NCI-H82 treated with DMSO at 0.1 percent for 48 hours (cell line): ENCODE results near the gene EPB41L1.

ENCODE experiments used
- DNase-seq: peaks from one replicate; lab custom pipeline; 2025; ENCODE audit not compliant: unreplicated experiment; lab: John Stamatoyannopoulos, UW

The EPB41L1 gene

DNA sequence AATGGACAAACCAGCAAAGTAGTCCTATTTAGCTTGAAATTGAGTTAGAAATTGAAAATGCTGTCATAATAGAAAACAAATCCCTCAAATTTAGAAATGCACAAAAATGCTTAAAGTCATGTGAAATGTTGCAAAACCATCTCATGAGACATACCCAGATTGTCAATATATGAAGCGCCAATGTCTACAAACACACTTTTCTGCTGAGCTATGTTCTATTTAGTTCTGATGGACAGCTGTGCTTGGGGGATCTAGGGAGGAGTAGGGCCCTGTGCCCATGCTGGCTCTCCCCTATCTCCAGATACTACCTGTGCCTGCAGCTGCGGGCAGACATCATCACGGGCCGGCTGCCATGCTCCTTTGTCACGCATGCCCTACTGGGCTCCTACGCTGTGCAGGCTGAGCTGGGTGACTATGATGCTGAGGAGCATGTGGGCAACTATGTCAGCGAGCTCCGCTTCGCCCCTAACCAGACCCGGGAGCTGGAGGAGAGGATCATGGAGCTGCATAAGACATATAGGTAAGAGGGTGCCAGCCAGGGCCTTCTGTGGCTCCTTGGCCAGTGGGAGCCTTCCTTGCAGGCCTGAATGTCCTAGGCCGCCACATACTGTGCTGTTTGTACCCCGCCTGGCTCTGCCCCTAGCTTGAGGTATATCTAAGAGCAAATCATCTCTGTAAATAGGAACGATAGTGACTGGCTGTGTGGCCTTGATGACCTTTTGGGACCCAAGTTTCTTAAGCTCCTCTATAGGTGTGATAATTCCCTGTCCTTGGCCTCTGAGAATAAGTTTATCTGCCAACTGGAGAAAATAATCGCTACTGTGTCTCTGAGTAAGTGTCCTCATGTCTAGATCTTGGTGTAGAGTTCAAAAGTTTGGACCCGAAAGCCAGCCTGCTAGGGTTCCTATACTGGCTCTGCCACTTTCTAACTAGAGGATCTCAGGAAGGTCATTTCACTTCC, 30.6 kb downstream of the EPB41L1 start:
- DNase-seq, result no peak

DNA sequence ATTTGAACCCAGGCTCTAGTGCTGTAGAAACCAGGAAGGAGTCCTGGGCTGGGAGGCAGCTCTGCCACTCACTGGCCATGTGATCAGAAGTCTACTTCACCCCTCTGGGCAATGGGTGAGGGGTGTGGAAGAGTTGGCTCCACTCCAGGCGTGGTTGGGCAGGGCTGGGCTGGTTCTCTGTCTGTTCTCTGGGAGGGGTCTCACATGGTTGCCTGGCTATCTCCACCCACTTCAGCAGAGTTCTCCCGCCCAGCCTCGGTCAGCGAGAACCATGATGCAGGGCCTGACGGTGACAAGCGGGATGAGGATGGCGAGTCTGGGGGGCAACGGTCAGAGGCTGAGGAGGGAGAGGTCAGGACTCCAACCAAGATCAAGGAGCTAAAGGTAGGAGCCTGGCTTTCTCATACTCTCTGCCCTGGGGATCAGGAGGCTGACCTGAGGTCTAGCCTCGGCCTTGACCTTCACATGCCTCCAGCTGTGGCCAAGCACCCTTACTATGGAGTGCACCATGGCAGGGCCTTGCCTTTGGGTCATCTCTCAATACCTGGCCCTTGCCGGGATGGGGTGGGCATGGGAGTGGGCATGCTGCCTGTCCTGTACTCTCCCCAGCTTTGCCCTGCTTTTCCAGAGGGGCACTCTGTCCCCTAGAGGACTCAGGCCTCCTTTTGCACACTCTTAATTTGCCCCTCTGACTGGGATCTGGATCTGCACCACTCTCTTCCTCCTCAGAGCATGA, 39.6 kb downstream of the EPB41L1 start:
- no peak for DNase-seq

DNA sequence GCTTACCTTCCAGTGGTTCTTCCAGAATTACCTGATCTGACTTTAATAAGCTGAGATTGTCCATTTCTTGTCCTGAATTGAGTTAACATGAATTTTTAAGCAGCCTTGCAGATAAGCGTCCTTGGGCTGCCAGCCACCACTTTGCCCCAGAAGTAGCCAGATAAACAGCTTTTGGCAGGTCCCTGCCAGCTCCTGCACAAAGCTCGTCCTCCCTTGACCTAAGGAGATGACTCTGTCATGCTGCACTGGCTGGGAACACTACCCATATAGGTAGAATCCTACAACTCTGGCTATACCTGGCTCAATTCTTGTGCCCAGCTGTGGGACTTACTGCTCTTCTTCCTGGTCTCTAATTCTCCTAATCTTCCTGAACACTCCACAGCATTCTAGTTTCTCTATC, 42.1 kb downstream of the EPB41L1 start:
- no peak for DNase-seq

DNA sequence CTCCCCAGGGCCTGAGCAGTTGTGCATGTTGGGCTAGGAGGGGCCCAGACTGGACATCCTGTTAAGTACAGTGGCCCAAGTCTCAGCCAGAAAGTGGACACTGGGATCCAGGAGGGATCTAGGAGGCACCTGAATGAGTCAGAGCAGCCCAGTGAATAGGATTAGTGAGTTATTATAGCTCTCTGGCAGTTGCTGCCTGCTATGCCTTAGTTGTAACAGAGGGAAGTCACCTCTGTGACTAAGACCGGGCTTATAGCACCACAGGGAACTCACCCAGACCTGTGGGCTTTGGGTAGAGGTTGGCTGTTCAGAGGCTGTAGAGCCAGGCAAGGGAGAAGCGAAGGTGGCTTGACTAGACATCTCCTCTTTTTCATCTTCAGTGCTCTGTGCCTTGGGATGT, 42.7 kb downstream of the EPB41L1 start:
- peak; percentile 61 for DNase-seq

DNA sequence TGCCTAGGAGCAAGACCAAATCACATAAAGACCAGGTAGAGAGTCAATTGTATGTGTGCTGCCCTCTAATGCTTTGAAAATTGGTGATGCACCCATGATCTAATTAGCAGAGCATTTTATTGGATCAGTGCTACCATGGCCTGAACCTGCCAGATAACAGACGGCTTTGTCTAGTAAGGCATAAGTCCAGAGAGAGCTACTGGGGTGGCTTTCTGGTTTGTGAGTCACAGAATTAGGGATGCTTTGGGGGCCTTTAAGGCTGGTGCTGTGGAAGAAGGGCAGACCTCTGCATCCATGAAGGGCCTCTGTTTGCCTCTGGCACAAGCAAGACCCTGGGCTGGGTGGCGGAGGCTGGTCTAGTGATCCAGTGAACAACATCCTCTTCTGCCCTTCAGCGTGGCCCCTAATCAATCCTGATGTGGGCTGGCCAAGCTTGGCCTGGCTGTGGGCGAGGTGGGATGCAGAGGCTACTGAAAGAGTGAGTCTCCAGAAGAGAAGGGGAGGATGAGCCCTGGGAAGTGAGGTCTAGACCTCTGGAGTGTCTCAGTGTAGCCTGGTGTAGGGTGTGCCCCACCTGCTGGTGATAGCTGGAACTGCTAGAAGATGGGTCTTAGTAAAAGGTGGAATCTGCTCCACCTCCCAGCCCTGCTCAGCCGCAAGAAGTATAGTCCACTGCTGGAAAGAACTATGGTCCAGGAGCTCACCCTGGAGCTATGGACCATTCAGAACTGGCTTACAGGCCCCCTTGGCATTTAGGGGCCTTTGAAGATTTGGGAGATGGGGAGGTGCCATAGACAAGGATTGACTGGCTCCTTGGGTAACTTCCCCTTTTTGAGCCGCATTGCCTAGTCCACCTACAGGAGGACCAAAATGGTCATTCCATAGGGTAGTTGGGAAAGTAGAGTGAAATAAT, 45.1 kb downstream of the EPB41L1 start:
- peak; percentile 96 for DNase-seq

DNA sequence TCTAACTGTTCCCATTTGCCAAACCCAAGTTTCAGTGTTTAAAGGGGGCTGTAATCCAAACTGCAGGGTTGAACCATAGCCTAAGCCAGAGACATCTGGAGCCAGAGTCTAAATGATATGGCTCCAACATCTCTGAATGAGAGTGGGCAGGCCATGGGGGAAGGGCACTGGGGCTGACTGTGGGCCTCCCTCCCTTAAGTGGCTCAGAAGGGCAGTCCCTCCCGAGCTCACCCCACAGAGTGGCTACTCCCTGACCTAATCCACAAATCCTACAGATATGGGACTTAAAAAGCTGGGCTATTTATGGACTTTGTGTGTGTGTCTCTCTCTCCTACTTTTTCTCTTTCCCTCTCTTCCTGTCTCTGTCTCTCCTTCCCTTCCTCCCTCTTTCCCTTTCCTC, 45.9 kb downstream of the EPB41L1 start:
- peak; percentile 48 for DNase-seq

DNA sequence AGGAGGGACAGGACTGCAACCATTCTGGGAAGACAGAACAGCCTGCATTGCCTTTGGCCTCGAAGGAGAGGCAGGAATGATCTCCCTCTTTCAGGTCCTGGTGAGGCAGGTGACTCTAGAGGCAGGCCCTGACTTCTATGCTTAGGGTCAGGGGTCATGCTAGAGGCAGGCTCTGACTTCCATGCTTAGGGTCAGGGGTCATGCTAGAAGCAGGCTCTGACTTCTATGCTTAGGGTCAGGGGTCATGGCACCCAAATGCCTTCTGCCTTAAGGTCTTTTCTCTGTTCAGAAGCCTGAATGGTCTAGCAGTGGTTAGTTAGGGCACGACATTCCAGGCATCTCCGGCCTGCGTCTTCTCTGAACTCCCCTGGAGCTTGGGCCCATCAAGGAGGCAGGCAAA, 46.7 kb downstream of the EPB41L1 start:
- DNase-seq, result no peak

DNA sequence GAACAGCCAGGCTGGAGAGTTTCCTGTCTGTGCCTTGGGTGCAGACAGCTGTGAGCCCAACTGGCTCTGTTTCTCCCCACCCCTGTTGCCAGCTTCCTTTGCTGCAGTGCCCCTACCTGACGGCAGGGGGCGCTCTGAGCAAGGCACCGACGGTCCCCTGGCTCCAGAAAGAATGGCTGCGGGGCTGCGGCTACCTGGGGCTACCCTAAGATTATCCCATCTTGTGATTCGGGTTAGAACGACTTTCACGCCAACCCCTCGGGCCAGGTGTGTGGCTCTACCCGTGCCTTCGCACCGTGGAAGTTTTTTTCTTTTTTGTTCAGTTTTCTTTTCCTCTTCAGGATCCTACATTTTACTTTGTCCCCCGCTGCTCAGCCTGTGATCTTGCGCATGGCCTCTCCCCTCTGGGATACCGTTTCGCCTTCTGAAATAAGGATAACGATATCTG, 48.4 kb downstream of the EPB41L1 start:
- peak; percentile 23 for DNase-seq

DNA sequence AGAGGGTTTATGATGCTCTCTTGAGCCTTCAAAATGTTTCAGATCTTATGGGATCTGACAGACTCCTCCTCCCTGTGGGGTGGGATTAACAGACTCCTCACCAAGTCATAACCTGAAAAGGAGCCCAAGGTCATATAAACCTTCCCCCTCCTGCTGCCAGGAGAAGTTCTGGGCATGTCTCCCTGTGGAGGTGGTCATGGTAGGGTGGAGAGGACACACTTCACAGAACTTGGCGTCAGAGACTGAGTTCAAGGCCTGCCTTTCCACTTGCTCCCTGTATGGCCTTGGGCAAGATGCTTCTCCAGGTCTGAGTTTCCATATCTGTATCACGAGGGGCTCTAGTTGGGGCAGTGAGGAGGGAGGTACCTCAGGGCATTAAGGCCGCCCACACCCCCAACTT, 49.3 kb downstream of the EPB41L1 start:
- no peak for DNase-seq

DNA sequence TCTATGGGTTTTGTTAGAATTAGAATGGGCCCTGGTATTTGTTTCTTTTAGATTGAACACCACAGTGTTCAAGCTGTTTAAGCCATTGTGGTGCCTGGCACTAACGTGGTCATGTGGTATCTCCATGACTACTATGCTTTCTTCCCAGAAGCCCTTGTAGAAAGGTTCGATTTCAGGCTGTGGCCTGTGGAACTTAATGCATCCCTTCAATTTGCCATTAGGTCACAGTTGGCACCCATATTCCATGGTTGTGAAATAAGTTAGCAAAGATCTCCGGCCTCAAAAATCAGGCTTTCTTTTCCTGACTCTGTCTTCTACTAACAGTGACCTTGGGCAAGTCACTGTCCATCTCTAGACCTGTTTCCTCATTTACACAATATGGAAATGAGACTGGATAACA, 50.5 kb downstream of the EPB41L1 start:
- no peak for DNase-seq

DNA sequence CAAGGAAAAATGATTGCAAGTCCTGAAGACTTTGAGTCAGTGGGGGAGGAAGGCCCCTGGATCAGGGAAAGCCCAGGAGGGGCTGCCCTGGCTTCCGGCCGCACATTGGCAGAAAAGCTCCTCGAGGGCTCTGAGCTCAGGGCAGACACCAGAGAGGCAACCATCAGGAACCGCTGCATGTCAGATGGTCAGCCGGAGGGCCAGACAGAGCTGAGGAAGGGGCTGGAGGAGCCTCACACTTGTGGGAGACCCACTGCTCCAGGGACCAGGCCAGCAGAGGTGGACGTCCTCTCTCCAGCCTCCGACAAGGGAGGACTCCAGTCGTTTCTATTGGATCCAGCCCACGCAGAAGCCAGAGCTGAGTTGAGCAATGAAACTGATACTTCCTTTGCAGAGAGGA, 51.5 kb downstream of the EPB41L1 start:
- DNase-seq, result no peak

DNA sequence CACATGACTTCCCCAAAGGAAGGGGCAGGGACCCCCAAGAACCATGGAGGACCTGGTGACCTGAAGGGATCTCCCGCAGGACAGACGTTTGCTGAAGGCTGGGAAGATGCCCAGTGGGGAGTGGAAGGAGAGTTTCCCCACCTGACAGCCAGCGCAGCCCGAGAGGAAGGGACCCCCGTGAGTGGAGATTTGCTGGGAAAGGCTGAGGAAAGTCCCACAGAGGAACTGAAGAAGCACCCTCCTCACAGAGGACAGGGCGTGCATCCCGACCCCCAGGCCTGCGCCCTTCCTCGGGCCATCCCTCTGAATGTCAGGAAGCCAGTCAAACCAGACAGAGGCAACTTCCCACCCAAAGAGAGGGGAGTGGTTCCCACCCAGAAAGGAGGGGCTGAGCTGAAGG, 52.1 kb downstream of the EPB41L1 start:
- DNase-seq, result no peak

DNA sequence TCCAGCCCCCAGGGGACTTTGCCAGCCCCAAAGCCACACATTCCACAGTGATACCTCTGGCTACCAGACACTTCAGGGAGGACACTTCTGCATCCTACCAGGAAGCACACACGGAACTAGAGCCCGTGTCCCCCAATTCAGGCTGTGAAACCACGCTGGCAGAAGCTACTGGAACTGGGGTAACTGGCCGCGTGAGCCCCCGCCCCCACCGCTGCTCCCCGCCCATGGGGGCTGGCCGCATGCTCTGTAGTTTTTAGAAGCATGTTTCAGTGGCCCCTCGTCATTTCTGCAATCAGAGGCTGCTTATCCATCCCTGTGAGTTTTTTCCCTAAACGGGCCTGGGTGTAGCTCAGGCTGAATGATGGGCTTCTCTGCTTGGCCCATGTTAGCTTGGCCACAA, 53.1 kb downstream of the EPB41L1 start:
- no peak for DNase-seq

DNA sequence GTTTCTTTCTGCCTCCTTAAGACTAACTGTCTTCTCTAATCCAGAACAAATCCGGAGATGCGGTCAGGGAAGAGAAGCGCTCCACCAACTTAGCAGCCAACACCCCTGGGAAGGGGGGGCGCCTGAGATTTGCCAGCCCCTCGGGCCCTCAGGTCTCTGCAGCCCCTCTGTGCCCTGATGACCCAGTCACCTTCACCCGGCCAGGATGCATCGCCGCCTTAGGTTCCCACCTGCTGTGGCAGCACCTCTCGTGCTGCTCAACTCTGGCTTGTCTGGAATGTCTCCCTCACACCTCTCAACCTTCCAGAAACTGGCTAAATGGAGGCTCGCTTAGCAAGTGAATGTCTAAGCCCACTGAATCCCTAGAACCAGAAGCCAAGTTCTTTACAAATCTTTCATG, 53.7 kb downstream of the EPB41L1 start:
- no peak for DNase-seq

DNA sequence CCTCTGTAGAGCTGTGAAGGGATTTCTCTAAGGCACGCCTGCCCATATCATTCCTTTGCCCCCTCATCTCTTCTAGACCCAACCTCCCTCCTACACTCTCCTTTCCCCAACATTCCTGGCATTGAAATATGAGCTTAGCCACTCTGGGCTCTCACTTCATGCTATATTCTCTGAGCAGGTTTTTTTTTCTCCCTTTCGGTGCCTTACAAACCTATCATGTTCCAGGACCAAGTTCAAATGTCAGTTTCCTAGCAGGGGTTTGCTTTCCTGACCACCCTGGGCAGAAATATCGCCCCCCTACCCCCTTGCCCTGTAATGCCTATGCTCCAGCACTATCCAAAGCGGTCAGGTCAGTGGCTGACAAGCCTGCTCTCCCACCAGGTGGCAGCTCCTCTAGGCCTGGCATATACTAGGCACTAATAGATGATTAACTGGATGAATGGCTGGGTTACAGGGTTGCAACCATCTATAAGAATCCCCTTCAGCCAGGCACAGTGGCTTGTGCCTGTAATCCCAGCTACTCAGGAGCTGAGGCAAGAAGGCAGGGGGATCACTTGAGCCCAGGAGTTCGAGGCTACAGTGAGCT, 56.0 kb downstream of the EPB41L1 start:
- no peak for DNase-seq

DNA sequence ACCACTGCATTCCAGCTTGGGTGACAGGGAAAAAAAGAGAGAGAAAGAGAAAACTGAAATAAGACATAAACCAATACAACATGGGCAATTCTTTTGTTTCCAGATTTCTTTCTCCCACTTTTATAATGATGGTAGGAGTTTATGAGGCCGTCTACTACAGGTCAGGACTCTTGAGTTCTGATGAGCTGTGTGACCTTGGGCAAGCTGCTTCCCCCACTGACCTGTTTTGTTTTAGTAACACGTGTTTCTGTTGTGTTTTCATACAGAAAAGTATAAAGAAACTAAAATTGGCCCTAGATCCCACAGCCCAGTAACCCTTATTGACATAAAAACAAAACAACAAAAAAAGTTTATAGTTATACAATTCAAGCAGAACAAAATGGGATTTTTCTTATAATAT, 58.8 kb downstream of the EPB41L1 start:
- DNase-seq, result no peak

DNA sequence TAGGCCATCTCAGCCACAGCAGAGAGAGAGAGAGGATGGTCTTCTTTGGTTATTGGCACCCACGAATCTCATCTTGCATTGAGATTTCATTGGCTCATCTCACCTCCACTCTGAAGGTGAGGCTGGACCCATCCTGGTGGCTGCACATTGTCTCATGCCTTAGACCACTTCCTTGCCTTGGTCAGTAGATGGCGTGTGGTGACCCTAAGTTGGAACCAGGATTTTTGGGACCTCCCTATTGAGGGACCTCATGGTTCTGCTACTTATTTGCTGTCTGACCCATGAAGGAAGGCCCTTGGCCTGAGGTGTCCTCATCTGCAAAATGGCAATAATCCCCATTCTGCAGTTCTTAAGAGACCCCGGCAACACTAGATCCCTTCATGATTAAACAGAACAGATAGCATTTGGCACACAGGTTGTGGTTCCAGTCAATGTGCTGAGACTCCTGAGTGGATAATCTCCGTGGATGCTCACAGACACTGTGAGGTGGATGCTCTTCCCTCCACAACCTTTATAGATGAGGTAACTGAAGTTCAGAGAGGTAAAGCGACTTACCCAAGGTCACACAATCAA, 60.2 kb downstream of the EPB41L1 start:
- DNase-seq, result no peak

DNA sequence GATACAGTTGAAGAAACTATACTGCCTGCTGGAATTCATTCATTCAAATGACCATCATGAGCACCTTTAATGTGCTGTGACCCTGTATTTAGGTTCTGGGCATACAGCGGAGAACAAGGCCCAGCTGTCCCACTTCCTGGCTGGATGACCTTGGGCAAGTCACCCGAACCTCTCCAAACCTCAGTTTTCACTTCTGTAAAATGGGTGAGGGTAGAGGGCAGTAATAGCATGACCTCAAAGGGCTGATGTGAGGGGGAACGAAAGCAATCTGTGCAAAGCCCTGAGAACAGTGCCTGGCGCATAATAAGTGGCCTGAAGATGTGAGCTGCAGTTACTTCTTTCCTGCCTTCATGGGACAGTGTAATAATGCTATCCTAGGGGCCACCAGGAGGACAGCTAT, 61.2 kb downstream of the EPB41L1 start:
- no peak for DNase-seq

DNA sequence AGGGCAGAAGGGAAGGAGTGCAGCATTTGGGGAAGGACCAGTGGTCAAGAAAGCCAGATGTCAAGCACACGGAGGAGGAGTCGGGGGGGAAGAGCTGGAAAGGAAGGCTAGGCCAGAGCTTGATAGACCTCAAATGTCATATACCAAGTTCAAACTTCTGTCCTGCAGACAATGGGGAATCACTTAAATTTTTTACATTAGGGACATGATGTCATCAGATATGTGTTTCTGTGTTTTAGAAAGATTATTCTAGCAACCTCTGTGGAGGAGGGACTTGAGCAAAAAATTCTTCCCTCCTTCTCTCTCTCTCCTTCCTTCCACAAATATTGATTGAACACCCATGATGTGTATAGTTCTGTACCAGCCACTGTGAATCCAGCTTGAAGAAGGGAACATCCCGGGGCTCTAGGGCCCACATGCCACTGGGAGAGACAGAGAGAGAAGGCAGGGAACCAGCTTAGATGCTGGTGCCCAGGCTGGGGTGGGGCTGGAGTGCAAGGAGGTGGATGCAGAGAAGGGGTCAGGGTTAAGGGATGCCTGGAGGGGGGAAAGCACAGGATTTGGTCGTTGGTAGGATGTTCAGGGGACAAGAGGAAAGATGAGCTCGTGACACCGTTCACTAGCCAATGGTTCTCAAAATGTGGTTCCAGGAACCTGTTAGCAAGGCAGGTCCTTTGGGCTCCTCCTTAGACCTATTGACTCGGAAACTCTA, 61.9 kb downstream of the EPB41L1 start:
- DNase-seq, result no peak

DNA sequence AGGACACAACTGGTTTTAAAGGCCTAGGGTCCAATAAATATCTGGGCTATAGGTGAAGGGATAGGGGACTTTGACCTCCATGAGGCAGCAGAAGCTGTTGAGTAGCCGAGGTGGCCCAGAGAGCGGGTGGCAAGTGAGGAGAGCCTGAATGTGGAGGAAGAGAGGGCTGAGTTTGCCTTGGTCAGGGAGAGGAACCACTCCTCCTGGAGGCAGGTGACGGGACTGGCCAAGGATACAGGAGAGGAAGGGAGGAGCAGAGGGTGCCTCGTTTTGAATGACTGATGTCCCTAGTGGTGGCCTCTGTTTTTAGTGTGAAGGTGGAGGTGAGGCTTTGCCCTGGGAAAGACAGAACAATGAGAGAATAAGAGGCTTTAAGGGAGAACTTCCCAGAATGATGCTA, 62.7 kb downstream of the EPB41L1 start:
- no peak for DNase-seq
